PC-9 (cell line): ENCODE results near the gene GPR42.

Source experiments
- EZH2 ChIP-seq: fragments of 200-600 bp; sonication (generic); IDR thresholded peaks from 2 replicates; pipeline ENCODE4 v1.8.0; 2017; ENCODE audit warnings: antibody characterized with exemption, low read depth
- TF ChIP-seq, protein P1 (sequence below): fragments of 200-600 bp; sonication (generic); conservative IDR thresholded peaks from 2 replicates; pipeline ENCODE4 v1.6.1; 2017; ENCODE audit warnings: mixed run types, antibody characterized with exemption, mild to moderate bottlenecking, moderate library complexity

GRCh38 chr19:35348911-35349611 is 21.8 kb upstream of the GPR42 start:
- TF ChIP-seq, protein P1, sequence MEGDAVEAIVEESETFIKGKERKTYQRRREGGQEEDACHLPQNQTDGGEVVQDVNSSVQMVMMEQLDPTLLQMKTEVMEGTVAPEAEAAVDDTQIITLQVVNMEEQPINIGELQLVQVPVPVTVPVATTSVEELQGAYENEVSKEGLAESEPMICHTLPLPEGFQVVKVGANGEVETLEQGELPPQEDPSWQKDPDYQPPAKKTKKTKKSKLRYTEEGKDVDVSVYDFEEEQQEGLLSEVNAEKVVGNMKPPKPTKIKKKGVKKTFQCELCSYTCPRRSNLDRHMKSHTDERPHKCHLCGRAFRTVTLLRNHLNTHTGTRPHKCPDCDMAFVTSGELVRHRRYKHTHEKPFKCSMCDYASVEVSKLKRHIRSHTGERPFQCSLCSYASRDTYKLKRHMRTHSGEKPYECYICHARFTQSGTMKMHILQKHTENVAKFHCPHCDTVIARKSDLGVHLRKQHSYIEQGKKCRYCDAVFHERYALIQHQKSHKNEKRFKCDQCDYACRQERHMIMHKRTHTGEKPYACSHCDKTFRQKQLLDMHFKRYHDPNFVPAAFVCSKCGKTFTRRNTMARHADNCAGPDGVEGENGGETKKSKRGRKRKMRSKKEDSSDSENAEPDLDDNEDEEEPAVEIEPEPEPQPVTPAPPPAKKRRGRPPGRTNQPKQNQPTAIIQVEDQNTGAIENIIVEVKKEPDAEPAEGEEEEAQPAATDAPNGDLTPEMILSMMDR: no peak
- TF ChIP-seq EZH2: no peak
